Measurements from ENCODE around the gene RAD51B.

- no peak for TF ChIP-seq CTCF (IDR thresholded peaks at IDR 0.05)
- TF ChIP-seq POLR2AphosphoS5 (IDR thresholded peaks at IDR 0.05; ENCODE audit: low read depth, low read length), result no peak
- TF ChIP-seq SIN3A (IDR thresholded peaks at IDR 0.05; ENCODE audit: borderline replicate concordance, insufficient read depth, low read depth, low read length), result no peak
These were observed 435.3 kb downstream of the RAD51B start for GRCh38 chr14:68254669-68255527.
